HG03520 (cell line): ENCODE data around the gene BEX3.
"Not testable (repeated sequence)": the region's sequence is repeated elsewhere in the genome, so short reads cannot be mapped to it uniquely, and the experiment has no call there.

ENCODE experiments used
- ATAC-seq: cut with Tn5 transposase; IDR thresholded peaks from one replicate; pipeline ENCODE4 v1.9.1; 2021; ENCODE audit warnings: mild to moderate bottlenecking, moderate library complexity; ENCODE audit not compliant: unreplicated experiment

BEX3 gene

DNA sequence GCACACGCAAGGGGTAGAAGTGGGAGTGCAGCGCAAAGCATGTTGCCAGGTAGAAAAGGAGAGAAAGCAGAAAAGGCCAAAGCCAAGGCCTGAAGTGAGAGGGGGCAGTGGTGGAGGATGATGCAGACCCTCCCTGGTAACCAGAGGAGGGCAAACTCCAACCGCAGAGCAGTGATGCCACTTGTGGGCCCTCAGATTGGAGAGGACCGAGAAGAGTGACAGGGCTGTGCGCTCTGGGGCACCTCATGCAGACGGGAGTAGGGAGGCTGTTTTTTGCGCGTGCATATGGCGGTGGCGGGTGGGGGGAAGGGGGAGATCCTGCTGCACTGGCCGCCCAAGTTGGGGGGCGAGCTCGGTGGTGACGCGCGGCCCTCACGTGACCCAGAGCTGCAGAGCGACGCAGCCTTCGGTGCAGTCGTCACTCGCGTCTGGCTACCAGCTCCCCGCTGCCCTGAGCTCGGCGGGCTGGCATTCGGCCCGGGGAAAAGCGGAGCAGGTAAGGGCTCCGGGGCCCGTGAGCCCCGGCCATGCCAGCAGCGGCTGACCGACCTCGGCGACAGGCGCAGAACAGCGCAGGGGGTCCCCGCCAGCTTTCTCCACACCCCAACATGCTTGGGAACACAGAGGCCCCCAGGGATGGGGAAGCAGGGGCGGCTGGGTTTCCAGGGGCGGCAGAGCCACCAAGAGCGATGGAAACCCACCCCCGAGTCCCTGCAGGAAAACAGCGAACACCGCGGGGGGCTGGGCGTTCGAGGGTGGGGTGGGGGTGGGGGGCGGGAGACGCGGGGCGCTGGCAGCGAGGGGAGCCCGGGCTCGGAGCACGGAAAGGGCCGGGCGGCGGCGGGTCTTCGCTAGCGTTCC lies at the start of gene BEX3:
Gene BEX3 (plus strand): TSS at position 421 of the 861 bp plus-strand sequence. CDS start 984 bp downstream, outside the sequence.
- ATAC-seq = no peak

DNA sequence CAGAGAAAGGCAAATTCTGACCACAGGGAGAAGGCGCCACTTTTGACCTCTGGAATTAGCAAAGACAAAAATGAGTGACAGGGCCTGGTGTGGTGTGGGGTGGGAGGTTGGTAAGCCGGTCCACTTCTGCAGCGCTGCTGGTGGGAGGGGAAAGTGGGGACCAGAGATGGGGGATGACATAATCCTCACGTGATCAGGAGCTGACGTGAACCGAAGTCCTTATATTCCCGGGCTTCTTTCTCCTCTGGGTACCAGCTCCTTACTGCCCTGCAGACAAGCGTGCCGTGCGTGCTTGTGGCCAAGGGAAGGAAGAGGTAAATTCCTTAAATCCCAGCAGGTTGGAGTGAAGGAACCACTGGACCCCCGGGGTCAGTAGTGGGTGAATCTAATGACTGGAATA lies 46.3 kb upstream of the BEX3 start, which contains the start of gene TCEAL7:
Gene TCEAL7 (plus strand): TSS at position 249 of the 400 bp plus-strand sequence. CDS start 1,165 bp downstream, outside the sequence.
- ATAC-seq = no peak

DNA sequence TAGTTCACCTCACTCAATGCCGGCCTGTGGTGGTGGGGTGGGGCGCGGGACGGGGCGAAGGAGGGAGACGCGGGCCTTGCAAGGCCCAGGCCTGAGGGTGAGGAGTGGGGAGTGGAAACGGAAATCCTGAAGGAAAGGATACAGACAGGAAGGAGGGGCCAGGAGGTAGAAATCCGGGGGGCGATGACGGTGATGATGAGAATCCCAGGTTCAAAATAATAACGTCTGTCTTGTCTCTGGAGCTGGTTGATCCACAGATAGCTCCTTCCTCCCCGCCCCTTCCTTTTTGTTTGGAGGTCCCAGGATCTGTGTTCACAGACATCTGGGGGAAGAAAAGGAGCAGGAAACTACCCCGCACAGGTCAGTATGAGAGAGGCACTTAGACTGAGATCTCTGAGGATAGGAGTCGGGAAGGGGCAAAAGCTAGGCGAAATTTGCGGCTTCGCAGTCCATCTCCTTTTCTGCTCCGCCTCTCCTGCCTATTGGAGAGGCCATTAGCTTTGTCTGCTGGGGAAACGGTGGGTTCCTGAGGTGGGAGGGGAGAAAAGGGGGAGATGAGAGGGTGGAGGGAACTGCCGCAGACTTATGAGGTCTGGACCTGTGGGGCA lies 45.6 kb upstream of the BEX3 start:
- no peak for ATAC-seq

DNA sequence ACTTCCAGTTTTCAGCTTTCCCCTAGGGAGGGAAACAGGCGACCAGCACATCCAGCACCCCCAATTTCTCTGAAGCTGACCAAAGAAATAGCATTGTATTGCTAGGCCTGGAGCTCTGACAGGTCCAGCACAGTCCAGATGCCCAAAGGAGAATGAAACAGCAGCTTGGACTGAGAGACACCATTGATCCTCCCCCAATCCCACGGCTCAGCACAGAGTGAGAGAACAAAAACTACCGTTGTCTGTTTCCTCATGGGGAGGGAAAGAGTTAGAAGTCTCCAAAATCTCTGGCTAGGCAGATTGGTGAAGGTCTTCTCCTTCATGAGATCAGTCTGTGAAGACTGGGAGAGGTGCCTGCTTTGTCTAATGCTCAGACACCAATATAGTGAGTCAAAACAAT lies 37.7 kb upstream of the BEX3 start:
- ATAC-seq = no peak

DNA sequence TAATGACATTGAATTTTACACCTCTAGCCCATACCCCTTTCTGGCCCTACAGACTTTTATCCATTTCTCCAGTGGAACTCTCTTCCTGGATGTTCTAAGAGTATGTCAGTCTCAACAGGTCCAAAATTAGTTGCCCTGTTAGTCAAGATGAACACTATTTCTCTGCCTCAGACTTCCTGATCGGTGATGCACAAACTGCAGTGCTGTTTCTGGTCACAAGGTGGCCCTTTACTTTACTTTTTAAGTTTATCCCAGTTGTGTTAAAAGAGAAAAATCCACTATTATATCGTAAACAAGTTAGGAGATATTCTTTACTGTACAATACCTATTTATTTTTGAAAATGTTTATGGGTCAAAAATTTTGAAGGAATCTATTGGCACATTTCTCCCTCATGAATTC lies 33.2 kb upstream of the BEX3 start:
- ATAC-seq = peak; percentile 61

DNA sequence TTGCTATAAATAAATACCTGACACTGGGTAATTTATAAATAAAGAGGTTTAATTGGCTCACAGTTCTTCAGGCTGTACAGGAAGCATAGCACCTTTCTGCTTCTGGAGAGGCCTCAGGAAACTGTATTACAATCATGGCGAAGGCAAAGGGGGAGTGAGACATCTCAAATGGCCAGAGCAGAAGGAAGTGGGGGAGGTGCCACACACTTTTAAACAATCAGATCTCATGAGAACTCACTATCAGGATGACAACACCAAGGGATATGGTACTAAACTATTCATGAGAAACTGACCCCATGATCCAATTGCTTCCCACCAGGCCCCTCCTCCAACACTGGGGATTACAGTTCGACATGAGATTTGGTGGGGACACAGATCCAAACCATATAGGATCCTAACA lies 31.7 kb upstream of the BEX3 start:
- no peak for ATAC-seq

DNA sequence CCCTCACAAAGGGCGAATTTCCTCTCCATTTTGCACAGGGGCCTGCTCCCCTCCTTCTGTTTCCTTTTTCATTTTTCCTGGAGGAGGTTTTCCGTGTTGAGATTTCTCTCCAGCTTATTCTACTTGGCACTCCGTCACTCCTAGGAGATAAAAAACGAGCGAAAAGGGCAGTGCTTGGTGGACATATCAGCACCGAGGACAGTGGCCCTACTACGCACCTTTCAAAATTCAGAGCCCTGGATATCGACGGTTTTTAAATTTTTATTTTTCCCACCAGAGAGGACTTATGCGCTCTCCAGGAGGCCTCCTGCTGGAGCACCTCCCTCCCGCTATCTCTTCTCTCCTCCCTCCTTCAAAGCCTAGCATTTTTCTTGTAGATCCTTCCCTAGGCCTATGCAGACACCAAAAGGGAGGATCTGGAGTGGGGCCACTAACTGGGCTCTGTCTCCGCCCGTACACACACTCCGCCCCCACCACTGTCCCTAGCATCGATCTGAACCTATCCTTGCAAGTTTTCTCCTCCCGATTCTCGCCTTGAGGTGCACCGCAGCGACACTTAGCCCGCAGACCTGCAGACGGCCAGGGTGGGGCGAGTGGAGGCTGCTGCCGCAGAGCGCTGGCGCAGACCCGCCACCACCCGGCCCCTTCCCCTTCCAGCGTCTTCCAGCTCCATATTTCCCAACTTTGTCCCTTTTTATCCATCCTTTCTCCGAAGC lies 28.5 kb upstream of the BEX3 start:
- no peak for ATAC-seq

DNA sequence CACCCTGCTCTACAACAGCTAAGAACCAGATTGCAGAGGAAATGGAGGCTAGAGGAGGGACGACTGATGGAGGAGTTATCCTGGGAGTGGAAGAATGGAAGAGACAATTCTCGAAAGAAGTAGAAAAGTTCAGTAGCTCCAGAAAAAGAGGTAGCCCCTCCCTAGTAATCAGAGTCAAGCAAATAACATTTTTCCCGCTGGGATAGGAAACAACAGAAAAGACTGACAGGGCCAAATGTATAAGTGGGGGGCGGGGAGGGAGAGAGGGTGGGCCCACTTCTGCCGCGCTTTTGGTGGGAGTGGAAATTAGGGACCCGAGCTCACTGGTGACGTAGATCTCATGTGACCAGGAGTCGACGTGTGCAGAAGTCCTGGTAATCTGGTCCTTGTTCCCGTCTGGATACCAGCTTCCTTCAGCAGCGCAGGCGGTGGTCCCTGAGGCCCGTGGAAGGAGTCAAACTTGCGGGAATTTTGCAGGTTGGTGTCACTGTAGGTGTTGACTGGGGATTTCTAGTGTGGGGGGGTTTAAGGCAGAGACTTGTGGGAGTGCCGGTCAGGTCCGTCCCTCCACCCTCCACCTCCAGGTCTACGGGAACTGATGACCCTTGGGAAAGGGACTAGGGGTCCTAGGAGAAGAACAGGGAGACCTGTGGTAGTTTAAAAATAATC lies 20.1 kb upstream of the BEX3 start, which contains the start of gene TCEAL9:
Gene TCEAL9 (plus strand): TSS at position 377 of the 669 bp plus-strand sequence. CDS start 1,179 bp downstream, outside the sequence.
- no peak for ATAC-seq

DNA sequence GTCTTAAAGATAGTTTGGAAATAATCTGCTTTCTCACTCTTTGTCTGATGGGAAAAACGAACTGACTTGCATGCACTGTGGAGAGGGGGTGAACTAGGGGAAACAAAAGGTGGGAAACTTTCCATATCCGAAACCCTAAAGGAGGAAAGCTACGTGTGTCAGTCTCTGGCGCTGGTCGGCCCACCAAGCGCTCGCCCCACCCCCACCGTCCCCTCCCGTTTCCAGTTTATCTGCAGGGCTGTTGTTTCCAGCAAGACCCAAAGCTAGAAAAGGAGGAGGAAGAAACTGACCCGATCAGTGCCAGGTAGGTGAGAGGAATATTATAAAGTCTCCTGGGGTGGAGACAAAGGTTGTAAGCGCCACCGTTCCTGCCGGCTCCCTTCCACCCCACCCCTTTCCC lies 19.5 kb upstream of the BEX3 start:
- no peak for ATAC-seq

DNA sequence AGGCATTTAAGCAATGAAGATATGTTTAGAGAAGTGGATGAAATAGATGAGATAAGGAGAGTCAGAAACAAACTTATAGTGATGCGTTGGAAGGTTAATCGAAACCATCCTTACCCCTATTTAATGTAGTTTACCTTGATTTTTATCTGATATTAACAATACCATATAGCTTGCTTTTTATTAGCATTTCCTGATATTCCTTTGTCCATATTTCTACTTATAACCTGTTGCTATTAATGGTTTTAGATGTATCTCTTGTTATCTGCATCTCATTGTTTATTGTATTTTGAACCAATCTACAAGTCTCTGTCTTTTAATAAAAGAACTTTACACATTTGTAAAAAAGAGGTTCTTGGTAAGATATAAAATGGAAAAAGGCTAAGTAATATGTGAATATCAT lies 18.5 kb upstream of the BEX3 start:
- ATAC-seq = no peak

DNA sequence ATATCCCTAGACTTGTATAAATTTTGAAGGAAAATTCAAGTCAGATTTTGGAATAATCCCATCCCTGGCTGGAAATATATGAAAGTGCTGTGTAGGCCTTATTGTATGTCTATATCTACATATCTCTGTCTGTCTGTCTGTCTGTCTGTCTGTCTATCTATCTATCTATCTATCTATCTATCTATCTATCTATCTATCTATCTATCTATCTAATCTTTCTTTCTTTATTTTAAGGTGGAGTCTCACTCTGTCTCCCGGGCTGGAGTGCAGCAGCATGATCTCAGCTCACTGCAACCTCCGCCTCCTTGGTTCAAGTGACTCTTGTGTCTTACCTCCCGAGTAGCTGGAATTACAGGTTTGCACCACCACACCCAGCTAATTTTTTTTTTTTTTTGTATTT lies 16.7 kb upstream of the BEX3 start:
- not testable (repeated sequence) for ATAC-seq

DNA sequence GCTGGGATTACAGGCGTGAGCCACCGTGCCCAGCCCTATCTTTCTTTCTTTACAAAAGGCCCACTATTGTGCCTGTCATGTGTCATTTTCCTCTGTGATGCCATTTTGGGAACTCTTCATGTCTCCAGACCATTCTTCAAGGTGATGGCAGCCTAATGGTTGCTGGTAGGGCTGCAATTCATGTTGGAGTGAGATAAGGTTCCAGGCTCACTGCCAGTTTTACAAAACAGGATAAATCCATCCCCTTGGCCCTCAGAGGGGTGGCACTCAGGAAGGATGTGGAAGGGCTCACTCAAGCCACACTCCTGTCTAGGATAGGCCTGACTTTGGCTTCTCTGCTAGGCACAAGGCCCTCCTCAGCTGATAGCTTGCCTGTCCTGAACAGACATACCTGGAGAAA lies 16.2 kb upstream of the BEX3 start:
- no peak for ATAC-seq

DNA sequence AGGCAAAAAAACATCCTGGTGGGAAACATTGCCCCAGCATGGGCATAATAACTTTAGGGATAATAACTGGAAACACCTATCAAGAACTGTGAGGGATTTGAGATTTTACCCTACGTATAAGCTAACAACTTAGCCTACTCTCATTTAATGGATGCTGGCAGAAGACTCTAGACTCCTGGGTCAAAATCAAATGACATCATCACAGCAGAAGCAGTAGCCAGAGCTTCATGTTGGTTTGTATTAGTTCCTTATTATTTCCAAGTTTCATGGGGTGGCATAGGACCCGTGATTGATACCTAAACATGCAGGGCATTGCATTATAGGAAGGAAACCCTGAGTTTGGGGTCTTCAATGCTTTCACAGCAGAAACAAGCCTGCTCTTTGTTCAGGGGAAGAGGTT lies 15.4 kb upstream of the BEX3 start:
- no peak for ATAC-seq

DNA sequence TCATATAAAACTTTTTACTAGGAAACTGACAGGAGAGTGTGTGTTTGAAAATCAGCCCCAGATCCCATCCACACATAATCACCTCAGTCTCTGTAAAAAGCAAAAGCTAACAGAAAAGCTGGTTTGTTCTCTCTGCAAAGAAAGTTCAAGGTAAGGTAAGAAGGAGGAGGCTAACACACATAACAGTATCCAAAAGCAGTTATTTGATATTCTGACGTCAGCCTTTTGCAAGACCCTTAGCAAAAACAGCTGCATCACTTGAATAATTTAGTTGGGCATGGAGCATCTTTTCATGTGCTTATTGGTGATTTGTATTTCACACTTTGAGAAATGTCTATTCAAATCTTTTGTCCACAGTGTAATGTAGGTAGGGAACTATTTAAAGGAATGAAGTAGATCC lies 14.5 kb upstream of the BEX3 start:
- ATAC-seq = no peak

DNA sequence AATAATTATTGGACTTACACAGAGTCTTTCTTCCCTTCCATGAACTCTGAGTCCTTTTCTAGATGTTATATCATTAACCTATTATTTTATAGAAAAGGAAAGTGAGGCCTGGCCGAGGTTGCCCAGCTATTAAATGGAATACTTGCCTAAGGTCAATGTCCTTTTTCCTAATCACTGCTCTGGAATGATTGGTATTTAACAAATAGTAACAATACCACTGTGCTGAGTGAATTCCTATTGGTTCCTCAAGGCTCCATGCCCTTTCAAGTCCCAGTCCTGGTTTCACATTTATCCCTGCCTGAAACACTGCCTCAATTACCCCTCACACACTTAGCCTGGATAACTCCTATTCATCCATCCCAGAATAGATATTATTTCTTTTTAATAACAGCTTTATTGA lies 13.9 kb upstream of the BEX3 start:
- no peak for ATAC-seq

DNA sequence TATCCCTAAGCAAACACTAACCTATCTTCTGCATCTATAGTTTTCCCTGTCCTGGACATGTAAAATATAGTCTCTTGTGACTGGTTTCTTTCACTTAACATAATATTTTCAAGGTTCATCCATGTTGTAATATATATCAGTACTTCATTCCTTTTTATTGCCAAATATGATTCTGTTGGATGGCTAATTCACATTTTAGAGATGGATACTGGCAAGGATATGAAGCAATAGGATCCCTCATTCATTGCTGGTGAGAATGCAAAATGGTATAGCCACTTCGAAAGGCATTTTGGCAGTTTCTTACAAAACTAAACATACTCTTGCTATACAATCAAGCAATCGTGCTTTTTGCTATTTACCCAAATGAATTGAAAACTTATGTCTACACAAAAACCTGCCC lies 13.3 kb upstream of the BEX3 start:
- ATAC-seq = no peak

DNA sequence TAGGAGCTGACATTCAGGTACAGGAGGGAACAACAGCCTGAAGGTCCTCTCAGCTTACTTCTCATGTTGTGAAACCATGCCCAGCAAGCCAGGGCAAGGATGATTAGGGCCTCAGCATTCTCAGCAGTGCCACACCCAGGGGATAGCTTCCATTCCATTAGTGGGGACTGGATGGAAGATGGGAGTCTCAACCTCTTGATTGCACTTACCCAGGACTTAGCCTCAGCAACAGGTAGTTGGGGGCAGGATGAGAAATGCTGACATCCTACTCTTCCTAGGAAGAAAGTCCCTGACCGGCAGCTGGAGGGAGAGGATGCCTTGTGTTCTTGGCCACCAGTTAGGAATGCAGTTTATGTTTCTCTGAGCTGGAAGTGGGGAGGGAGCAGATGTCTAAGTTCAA lies 8.8 kb upstream of the BEX3 start:
- ATAC-seq = no peak

DNA sequence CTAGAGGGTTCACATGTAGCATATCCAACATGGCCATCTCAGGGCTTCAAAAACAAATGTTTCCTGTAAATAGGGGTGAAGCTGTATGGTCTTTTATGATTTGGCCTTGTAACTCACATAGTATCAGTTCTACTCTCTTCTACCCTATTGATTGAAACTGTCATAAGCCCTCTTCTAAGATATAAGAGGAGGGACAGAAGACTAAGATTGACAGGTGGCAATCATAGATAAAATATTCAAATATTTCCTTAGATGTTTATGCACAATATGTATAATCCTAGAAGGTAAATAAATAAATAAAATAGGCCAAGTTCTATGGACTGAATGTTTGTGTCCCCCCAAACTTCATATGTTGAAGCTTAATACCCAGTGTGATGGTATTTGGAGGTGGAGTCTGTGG lies 6.9 kb upstream of the BEX3 start:
- ATAC-seq = no peak

DNA sequence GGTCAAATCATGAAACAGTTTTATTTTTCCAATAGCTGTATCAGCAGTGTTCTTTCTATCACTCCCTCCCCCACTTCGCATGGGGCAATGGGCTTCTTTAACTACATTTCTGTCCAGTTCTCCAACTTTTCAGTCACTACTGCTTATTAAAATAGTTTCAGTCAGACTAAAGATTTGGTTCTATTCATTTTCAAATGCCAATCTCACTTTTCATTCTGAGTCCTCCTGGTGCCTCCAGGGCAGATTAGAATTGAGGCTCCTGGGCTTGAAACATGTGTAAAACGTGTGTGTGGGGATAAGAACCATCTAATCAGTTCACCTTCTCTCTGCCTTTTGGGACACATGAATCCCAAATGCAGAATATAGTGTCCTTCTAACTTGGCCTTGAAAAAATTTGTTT lies 3.5 kb upstream of the BEX3 start:
- no peak for ATAC-seq

DNA sequence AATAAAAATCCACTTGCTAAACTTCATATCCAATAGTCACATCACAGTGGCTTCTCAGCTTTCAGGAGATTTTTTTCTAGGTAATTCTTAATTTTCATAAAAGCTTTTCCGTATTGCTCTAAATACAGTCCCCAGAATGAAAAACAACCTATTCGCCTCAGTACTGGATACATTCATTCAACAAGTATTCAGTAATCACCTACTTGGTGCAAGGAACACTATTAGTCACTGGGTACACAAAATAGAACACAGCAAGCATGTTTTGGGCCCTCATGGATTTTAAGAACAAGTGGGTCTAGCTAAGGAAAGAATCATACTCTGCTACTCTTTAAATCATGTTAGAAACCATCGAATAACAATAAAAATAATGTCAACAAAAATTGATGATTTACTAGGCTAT lies 2.8 kb upstream of the BEX3 start:
- no peak for ATAC-seq

DNA sequence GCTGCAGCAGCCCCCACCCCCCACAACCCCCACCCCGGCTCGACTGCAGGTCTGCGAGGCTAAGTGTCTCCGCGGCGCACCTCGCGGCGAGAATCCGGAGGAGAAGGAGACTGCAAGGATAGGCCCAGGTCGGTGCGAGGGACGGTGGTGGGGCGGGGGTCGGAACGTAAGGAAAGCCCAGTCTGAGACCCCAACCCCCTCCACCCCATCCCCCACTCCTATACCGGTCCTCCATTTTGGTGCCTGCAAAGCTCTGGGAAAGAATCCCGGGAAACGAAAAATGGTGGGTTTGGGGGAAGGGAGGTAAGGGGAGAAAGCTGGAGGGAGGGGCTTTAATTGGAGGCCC lies 614 bp downstream of the BEX3 start:
- ATAC-seq = no peak
